ENCODE data around the gene SGCD. TPM values are rescaled to one million over a fixed set of nuclear protein-coding genes. Genes with fewer than 3 reads are reported as not detected.

The SGCD gene
- total and polyA plus RNA-seq, 3 donors from 2014 or later = 2.8 to 6.1 (median 5.0) TPM

DNA sequence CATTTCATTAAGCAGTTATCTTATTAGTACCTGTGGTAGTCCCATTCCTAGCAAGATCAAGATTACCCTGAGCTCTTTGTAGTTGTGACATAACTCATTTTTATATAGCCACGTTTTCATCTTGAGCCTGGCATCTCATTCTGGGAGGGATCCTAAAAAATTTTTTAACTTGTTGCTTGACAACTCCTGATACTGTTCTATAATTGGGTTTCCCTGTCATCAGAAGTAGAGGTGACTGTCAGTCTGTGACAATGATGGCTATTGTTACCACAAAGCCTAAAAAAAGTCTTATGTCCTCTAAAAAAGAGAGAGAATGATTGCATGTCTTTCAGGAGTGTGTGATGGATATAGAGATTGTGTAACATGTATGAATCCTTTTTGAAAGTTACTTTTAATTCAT lies 164.8 kb downstream of the SGCD start:
- Histone ChIP-seq H3K4me3 (no peak overlapping the region), H3K4me1 (no peaks in the 10 kb centered on the region), H3K27ac (no peak overlapping the region), H3K27me3 (no peaks in the 10 kb centered on the region), H3K36me3 (ENCODE audit: low read depth, missing control alignments) (no peaks in the 10 kb centered on the region), H3K9me3 (no peaks in the 10 kb centered on the region)
- intact Hi-C loops (cut with DNase I; ENCODE audit: low total_unique reads) = no loop called here
- 22 to 33% methylated on average over 1 of the region's 1 CpG for WGBS, 2 donors
- DNase-seq = no peak
- TF ChIP-seq POLR2A (IDR thresholded peaks at IDR 0.05) (no peak), CTCF (IDR thresholded peaks at IDR 0.05) (no peak)

- WGBS, 2 donors = 39 to 49% methylated on average over 3 of the region's 3 CpGs
- no peaks in the 10 kb centered on the region for H3K27me3 ChIP-seq
- H3K36me3 ChIP-seq (ENCODE audit: low read depth, missing control alignments) = no peaks in the 10 kb centered on the region
- H3K9me3 ChIP-seq = no peaks in the 10 kb centered on the region
- TF ChIP-seq CTCF (IDR thresholded peaks at IDR 0.05) (no peak), POLR2A (IDR thresholded peaks at IDR 0.05) (no peak)
- H3K27ac ChIP-seq = no peak overlapping the region
- intact Hi-C loops (cut with DNase I; ENCODE audit: low total_unique reads) = no loop called here
- DNase-seq = no peak
- no peak overlapping the region for H3K4me3 ChIP-seq
- H3K4me1 ChIP-seq = no peaks in the 10 kb centered on the region
Measured at GRCh38 chr5:156496291-156496690, 169.3 kb downstream of the SGCD start.

- Histone ChIP-seq H3K9me3 (no peaks in the 10 kb centered on the region), H3K4me3 (no peak overlapping the region), H3K27me3 (no peaks in the 10 kb centered on the region), H3K4me1 (no peaks in the 10 kb centered on the region), H3K36me3 (ENCODE audit: low read depth, missing control alignments) (no peaks in the 10 kb centered on the region), H3K27ac (no peak overlapping the region)
- TF ChIP-seq POLR2A (IDR thresholded peaks at IDR 0.05) (no peak), CTCF (IDR thresholded peaks at IDR 0.05) (no peak)
- whole genome bisulfite sequencing, 2 donors = 70 to 75% methylated on average over 3 of the region's 3 CpGs
- no peak for DNase-seq
- intact Hi-C loops (cut with DNase I; ENCODE audit: low total_unique reads) = no loop called here
Measured at GRCh38 chr5:156497804-156498208, 170.8 kb downstream of the SGCD start.

GRCh38 chr5:156498226-156498980 lies 171.4 kb downstream of the SGCD start:
- no peak for TF ChIP-seq CTCF (IDR thresholded peaks at IDR 0.05)
- no peak for TF ChIP-seq POLR2A (IDR thresholded peaks at IDR 0.05)
- no peak for DNase-seq
- WGBS, 2 donors = 77 to 85% methylated on average over 7 of the region's 7 CpGs
- no peaks in the 10 kb centered on the region for H3K36me3 ChIP-seq (ENCODE audit: low read depth, missing control alignments)
- H3K4me3 ChIP-seq = no peak overlapping the region
- no peaks in the 10 kb centered on the region for H3K9me3 ChIP-seq
- H3K27ac ChIP-seq = no peak overlapping the region
- no peaks in the 10 kb centered on the region for H3K4me1 ChIP-seq
- H3K27me3 ChIP-seq = no peaks in the 10 kb centered on the region
- intact Hi-C loops (cut with DNase I; ENCODE audit: low total_unique reads) = no loop called here

- Histone ChIP-seq H3K4me3 (no peak overlapping the region), H3K9me3 (no peaks in the 10 kb centered on the region), H3K27ac (no peak overlapping the region), H3K36me3 (ENCODE audit: low read depth, missing control alignments) (no peaks in the 10 kb centered on the region), H3K27me3 (no peaks in the 10 kb centered on the region), H3K4me1 (no peaks in the 10 kb centered on the region)
- no peak for DNase-seq
- WGBS, 2 donors = 64% methylated on average over 5 of the region's 5 CpGs
- intact Hi-C loops (cut with DNase I; ENCODE audit: low total_unique reads) = no loop called here
- TF ChIP-seq POLR2A (IDR thresholded peaks at IDR 0.05) (no peak), CTCF (IDR thresholded peaks at IDR 0.05) (no peak)
Measured at GRCh38 chr5:156500755-156501154, 173.8 kb downstream of the SGCD start.
